ENCODE measurements around the gene UGT1A8.

DNA sequence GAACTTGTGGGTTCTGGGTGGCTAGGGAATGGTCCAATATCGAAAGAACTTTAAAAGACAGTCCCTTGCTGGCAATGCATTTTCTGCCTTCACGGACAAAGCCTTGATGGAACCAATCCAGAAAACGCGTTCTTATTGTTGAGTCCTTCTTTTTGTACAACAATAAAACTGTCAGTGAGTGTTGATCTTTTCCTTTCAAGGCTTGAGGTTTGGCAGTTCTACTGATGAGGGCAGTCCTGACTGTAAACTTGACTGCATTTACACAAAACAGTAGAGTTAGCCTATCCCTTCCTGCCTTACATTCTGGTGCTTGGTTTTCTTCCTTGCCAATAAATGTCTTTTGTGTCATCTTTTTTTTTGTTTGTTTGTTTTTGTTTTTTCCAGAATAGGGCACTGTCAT, 61.8 kb downstream of the UGT1A8 start:
- TF ChIP-seq POLR2A (IDR thresholded peaks at IDR 0.05) (no peak), CTCF (IDR thresholded peaks at IDR 0.05) (no peak)

Measured in adrenal gland (tissue), 5 donors.